Measurements from ENCODE around the gene SERPINA3.

Gene SERPINA3

GRCh38 chr14:94623422-94623809 lies 11.2 kb downstream of the SERPINA3 start:
- H3K4me3 ChIP-seq (ENCODE audit: low read depth, low read length), result no peak overlapping the region
- DNase-seq (ENCODE audit: low read depth), result no peak
- TF ChIP-seq CTCF (IDR thresholded peaks at IDR 0.05; ENCODE audit: control insufficient read depth, extremely low read depth, insufficient read depth), result no peak

GRCh38 chr14:94623856-94624499 lies 11.8 kb downstream of the SERPINA3 start:
- no peak overlapping the region for H3K4me3 ChIP-seq (ENCODE audit: low read depth, low read length)
- no peak for TF ChIP-seq CTCF (IDR thresholded peaks at IDR 0.05; ENCODE audit: control insufficient read depth, extremely low read depth, insufficient read depth)
- DNase-seq (ENCODE audit: low read depth), result no peak

- TF ChIP-seq CTCF (IDR thresholded peaks at IDR 0.05; ENCODE audit: control insufficient read depth, extremely low read depth, insufficient read depth), result no peak
- H3K4me3 ChIP-seq (ENCODE audit: low read depth, low read length), result no peak overlapping the region
- no peak for DNase-seq (ENCODE audit: low read depth)
Observed at GRCh38 chr14:94624537-94625352, 12.6 kb downstream of the SERPINA3 start.

GRCh38 chr14:94625353-94625635 lies 13.1 kb downstream of the SERPINA3 start:
- no peak for TF ChIP-seq CTCF (IDR thresholded peaks at IDR 0.05; ENCODE audit: control insufficient read depth, extremely low read depth, insufficient read depth)
- DNase-seq (ENCODE audit: low read depth), result no peak
- H3K4me3 ChIP-seq (ENCODE audit: low read depth, low read length), result no peak overlapping the region

GRCh38 chr14:94628578-94628977 lies 16.4 kb downstream of the SERPINA3 start:
- no peak overlapping the region for H3K4me3 ChIP-seq (ENCODE audit: low read depth, low read length)
- DNase-seq (ENCODE audit: low read depth), result no peak
- no peak for TF ChIP-seq CTCF (IDR thresholded peaks at IDR 0.05; ENCODE audit: control insufficient read depth, extremely low read depth, insufficient read depth)

- H3K4me3 ChIP-seq (ENCODE audit: low read depth, low read length), result no peak overlapping the region
- no peak for TF ChIP-seq CTCF (IDR thresholded peaks at IDR 0.05; ENCODE audit: control insufficient read depth, extremely low read depth, insufficient read depth)
- no peak for DNase-seq (ENCODE audit: low read depth)
Observed at GRCh38 chr14:94630396-94630795, 18.2 kb downstream of the SERPINA3 start.

- no peak overlapping the region for H3K4me3 ChIP-seq (ENCODE audit: low read depth, low read length)
- no peak for DNase-seq (ENCODE audit: low read depth)
- TF ChIP-seq CTCF (IDR thresholded peaks at IDR 0.05; ENCODE audit: control insufficient read depth, extremely low read depth, insufficient read depth), result no peak
Observed at GRCh38 chr14:94631050-94631449, 18.9 kb downstream of the SERPINA3 start.

Measured in LNCaP clone FGC (cell line).